ENCODE measurements around the gene PAX8.
"Not testable (repeated sequence)": the region's sequence is repeated elsewhere in the genome, so short reads cannot be mapped to it uniquely, and the experiment has no call there.

The PAX8 gene

GRCh38 chr2:113278742-113279139 lies at the start of gene PAX8:
Gene PAX8, minus strand, starts transcription at chr2:113278921. Its CDS starts 527 bp downstream, at chr2:113278394.
- DNase-seq: no peak

- no peak for DNase-seq
These were observed 49.3 kb upstream of the PAX8 start for GRCh38 chr2:113328043-113328442.

- not testable (repeated sequence) for DNase-seq
These were observed 46.5 kb upstream of the PAX8 start for GRCh38 chr2:113325161-113325731.

- DNase-seq: peak; percentile 12
These were observed 46.0 kb upstream of the PAX8 start for GRCh38 chr2:113324684-113325160.

GRCh38 chr2:113323129-113323528 lies 44.4 kb upstream of the PAX8 start:
- not testable (repeated sequence) for DNase-seq

- DNase-seq: not testable (repeated sequence)
These were observed 41.4 kb upstream of the PAX8 start for GRCh38 chr2:113320106-113320505.

- DNase-seq: not testable (repeated sequence)
These were observed 40.2 kb upstream of the PAX8 start for GRCh38 chr2:113318941-113319340.

- no peak for DNase-seq
These were observed 37.4 kb upstream of the PAX8 start for GRCh38 chr2:113316085-113316484.

- DNase-seq: not testable (repeated sequence)
These were observed 35.9 kb upstream of the PAX8 start for GRCh38 chr2:113314663-113315062.

GRCh38 chr2:113314176-113314575 lies 35.5 kb upstream of the PAX8 start:
- DNase-seq: not testable (repeated sequence)

GRCh38 chr2:113311781-113312180 lies 33.1 kb upstream of the PAX8 start:
- not testable (repeated sequence) for DNase-seq

GRCh38 chr2:113311191-113311590 lies 32.5 kb upstream of the PAX8 start:
- DNase-seq: not testable (repeated sequence)

- DNase-seq: no peak
These were observed 31.1 kb upstream of the PAX8 start for GRCh38 chr2:113309655-113310387.

- not testable (repeated sequence) for DNase-seq
These were observed 30.1 kb upstream of the PAX8 start for GRCh38 chr2:113308784-113309183.

- DNase-seq: not testable (repeated sequence)
These were observed 27.5 kb upstream of the PAX8 start for GRCh38 chr2:113306207-113306606.

- not testable (repeated sequence) for DNase-seq
These were observed 27.0 kb upstream of the PAX8 start for GRCh38 chr2:113305749-113306148.

GRCh38 chr2:113305146-113305545 lies 26.4 kb upstream of the PAX8 start:
- DNase-seq: no peak

- no peak for DNase-seq
These were observed 26.0 kb upstream of the PAX8 start for GRCh38 chr2:113304702-113305101.

- not testable (repeated sequence) for DNase-seq
These were observed 23.7 kb upstream of the PAX8 start for GRCh38 chr2:113302216-113302980.

- DNase-seq: no peak
These were observed 21.6 kb upstream of the PAX8 start for GRCh38 chr2:113300281-113300680.

- DNase-seq: no peak
These were observed 19.5 kb upstream of the PAX8 start for GRCh38 chr2:113298176-113298575.

- DNase-seq: peak; percentile 34
These were observed 18.9 kb upstream of the PAX8 start for GRCh38 chr2:113297590-113297989.

- no peak for DNase-seq
These were observed 12.5 kb upstream of the PAX8 start for GRCh38 chr2:113291191-113291590.

Measured in hematopoietic multipotent progenitor cell treated with erythropoietin and hydrocortisone succinate and interleukin-3 and kit ligand, for 6 days (in vitro differentiated cells).